ENCODE data around the gene ATRAID.
"Not testable (repeated sequence)": the region's sequence is repeated elsewhere in the genome, so short reads cannot be mapped to it uniquely, and the experiment has no call there.

The ATRAID gene, protein sequence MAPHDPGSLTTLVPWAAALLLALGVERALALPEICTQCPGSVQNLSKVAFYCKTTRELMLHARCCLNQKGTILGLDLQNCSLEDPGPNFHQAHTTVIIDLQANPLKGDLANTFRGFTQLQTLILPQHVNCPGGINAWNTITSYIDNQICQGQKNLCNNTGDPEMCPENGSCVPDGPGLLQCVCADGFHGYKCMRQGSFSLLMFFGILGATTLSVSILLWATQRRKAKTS

DNA sequence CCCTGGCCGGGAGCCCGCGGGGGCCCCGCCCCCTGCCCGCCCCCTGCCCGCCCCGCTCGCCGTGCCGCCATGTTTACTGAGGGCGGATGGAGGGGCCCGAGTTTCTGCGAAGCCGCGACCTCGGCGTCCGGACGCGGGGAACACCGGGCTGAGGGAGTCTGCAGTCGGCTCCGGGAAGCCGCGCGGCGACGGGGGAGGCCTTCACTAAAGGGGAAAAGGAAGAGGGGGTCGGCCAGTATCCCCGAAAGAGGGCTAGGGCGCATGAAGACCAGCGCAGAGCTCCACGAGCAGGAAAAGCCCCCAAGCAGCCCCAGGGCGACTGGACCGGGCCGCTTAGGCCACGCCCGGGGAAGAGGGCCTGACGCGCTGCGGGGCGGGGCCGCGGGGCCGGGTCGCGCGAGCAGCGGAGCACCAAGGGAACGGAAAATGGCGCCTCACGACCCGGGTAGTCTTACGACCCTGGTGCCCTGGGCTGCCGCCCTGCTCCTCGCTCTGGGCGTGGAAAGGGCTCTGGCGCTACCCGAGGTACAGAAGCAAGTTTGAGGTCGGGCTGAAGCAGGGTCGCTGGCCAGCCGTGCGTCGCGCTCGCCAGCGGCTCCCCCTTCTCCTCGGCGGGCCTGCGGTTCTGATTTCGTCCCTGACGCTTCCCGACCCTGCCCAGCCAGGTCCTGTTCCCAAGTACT lies at the start of gene ATRAID, which contains the start of gene SLC5A6:
TSS of gene ATRAID (plus strand) at position 99 of the 683 bp plus-strand sequence. CDS start at position 427, 328 bp downstream.
TSS of gene SLC5A6 (minus strand) at position 326 of the 683 bp plus-strand sequence. CDS start 4,618 bp downstream, outside the sequence.
- DNase-seq (ENCODE audit: low spot score in 2 of 2) (peak; percentile 88 to 95), ATAC-seq (peak; percentile 94)
- Mint-ChIP-seq H3K36me3 (peaks cover 68% of the 10 kb centered on the region), H3K9me3 (no peaks in the 10 kb centered on the region), H3K27ac (peak within 1 kb of the TSS; percentile 99), H3K4me1 (peaks cover 32% of the 10 kb centered on the region), H3K4me3 (peak within 1 kb of the TSS; percentile 92)

DNA sequence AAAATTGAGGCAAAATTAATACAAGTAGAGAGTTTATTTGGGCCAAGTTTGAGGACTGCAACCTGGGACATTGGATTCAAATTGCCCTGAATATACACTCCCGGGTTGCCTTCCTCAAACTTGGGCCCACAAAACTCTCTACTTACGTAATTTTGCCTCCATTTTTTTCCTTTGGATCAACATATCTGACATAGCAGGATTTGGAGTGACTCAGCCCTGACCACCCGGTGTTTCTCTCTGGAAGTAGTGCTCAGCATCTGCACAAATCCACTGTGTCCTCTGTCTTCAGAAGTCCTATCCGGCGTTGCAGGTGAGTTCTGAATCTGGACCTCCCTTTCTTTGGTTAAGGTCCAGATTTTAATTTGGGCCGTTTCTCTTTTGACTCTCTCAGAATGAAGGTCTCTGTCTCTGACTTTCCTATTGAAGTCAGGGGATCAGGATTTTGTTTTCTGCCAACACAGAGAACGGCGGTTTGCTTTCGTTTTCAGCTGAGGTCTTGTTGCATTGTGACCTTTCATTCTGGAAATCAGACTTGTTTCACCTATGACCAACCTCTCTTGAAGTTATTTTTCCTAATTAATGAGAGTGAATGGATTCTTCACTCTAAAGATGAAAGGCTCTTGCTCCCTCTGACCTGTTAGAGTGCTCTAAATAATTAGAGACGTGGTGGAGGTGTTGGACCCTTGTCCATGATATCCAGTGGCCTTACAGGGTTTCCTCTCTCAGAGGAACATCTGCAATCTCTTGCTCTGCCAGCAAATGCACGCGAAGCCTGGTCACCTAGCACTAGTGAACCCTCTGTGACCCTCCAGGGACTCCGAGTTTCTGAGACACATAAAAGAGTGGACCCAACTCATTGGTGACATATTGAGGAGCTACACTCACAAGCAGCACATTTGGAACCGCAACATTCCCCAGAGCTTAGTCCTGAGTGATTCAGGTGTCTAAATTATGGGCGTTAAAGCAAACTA lies 49.4 kb upstream of the ATRAID start:
- Mint-ChIP-seq H3K9me3 (no peaks in the 10 kb centered on the region), H3K27ac (no peak overlapping the region), H3K4me3 (no peak overlapping the region), H3K36me3 (no peaks in the 10 kb centered on the region), H3K4me1 (no peaks in the 10 kb centered on the region)
- ATAC-seq (no peak), DNase-seq (ENCODE audit: low spot score in 2 of 2) (no peak)

DNA sequence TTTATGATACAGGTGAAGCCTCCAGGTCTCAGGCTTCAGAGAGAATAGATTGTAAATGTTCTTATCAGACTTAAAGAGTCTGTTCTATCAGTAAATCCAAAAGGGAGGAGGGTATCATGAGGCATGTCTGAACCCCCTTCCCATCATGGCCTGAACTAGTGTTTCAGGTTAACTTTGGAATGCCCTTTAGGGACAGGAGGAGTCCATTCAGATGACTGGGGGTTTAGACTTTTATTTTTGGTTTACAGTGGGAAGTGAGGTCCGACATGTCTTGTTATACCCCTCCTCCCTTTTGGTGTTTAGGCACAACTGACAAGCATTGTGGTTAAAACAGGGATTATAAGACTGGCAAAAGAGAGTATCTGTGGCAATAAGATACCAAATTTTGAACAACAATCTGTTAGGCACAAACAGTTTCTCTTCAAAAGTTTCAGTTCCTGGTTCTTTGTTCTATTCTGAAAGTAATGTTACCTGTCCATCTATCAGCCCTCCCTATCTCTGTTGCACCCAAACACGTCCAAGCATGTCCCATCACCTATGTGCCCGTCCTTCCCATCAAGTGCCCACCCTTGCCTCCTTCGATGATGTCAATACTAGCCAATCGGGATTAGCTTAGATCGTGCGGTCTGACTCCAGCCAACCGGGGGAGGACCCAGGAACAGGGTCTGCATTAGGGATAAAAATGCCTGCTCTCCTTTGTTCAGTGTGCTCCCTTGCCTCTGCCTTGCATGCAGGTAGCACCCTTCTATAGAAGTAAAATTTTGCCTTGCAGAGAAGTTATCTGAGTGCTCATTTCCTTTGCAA lies 46.7 kb upstream of the ATRAID start:
- H3K4me1 Mint-ChIP-seq = no peaks in the 10 kb centered on the region
- no peaks in the 10 kb centered on the region for H3K36me3 Mint-ChIP-seq
- H3K4me3 Mint-ChIP-seq = no peak overlapping the region
- H3K9me3 Mint-ChIP-seq = no peaks in the 10 kb centered on the region
- DNase-seq (ENCODE audit: low spot score in 2 of 2) (no peak), ATAC-seq (no peak)
- H3K27ac Mint-ChIP-seq = no peak overlapping the region

DNA sequence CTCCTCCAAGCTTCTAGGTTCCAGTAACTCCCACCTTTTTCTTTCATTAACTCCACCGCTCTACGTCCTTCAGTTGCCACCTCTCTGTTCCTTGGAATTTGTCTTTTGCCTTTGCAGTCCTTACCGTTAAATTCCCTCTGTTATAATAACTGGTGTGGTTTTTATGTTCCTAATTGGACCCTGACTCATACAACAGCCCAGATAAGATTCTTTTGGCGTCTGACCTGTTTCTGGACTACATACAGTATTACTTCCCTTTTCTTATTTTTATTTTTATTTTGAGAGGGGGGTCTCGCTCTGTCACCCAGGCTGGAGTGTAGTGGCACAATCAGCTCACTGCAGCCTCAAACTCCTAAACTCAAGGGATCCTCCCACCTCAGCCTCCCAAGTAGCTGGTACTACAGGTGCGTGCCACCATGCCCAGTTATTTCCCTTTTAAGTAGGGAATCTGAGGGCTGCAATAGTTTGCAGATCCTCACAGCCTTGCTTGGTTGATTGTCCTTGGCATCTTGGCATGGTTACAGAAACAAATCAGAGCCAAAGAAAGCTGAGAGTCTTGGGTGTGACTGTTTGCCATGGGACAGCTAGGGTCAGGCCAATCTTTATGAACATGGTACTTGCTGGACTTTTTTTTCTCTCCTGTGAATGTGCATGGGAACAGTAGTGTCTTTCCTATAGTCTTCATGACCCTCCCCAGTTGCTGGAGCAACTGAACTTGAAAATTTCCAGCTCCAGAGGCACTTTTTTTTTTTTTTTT lies 41.1 kb upstream of the ATRAID start:
- H3K4me1 Mint-ChIP-seq = no peaks in the 10 kb centered on the region
- no peak overlapping the region for H3K27ac Mint-ChIP-seq
- no peak for ATAC-seq
- H3K4me3 Mint-ChIP-seq = peak overlapping the region; percentile 6
- no peaks in the 10 kb centered on the region for H3K36me3 Mint-ChIP-seq
- no peaks in the 10 kb centered on the region for H3K9me3 Mint-ChIP-seq
- DNase-seq (ENCODE audit: low spot score in 2 of 2) = no peak

DNA sequence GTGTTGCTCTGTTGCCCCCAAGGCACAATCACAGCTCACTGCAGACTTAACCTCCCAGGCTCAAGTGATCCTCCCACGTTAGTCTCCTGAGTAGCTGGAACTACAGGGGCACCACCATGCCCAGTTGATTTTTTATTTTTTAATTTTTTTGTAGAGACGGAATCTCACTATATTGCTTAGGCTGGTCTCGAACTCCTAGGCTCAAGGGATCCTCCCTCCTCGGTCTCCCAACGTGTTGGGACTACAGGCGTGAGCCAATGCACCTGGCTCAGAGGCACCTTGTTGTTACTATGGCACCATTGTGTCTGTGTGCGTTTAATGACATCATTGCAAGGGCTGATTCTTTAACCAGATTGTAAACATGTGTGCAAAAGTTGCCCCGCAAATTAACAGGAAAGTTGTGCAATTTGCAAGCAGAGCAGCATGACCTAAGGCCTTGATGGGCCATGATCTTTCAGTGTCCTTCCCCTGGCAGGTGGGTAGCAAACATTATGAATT lies 40.4 kb upstream of the ATRAID start:
- no peaks in the 10 kb centered on the region for H3K36me3 Mint-ChIP-seq
- no peak for DNase-seq (ENCODE audit: low spot score in 2 of 2)
- no peak for ATAC-seq

DNA sequence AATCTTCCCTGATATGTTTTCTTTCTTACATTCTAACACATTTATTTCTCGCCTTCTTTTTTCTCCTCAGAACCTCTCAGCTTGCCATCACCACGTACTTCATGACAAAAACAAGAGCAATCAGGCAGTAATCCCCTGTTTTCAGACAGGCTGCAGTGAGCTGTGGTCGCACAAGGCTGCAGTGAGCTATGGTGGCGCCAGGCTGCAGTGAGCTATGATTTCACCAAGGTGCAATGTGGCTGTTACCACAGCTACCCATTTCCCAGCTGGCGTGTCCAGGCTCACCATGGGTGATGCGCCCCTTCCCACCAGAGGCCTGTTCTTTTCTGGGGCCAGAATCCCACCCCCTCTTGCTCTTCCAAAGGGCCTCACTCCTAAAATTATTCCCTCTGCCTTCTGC lies 37.2 kb upstream of the ATRAID start:
- H3K9me3 Mint-ChIP-seq = no peaks in the 10 kb centered on the region
- DNase-seq (ENCODE audit: low spot score in 2 of 2) (no peak), ATAC-seq (no peak)
- no peaks in the 10 kb centered on the region for H3K36me3 Mint-ChIP-seq
- H3K27ac Mint-ChIP-seq = no peak overlapping the region
- H3K4me1 Mint-ChIP-seq = no peaks in the 10 kb centered on the region
- no peak overlapping the region for H3K4me3 Mint-ChIP-seq

More for the DNA sequence above, 40.4 kb upstream of the ATRAID start:
- H3K27ac Mint-ChIP-seq = no peak overlapping the region
- H3K9me3 Mint-ChIP-seq = no peaks in the 10 kb centered on the region
- no peak overlapping the region for H3K4me3 Mint-ChIP-seq
- H3K4me1 Mint-ChIP-seq = no peaks in the 10 kb centered on the region

DNA sequence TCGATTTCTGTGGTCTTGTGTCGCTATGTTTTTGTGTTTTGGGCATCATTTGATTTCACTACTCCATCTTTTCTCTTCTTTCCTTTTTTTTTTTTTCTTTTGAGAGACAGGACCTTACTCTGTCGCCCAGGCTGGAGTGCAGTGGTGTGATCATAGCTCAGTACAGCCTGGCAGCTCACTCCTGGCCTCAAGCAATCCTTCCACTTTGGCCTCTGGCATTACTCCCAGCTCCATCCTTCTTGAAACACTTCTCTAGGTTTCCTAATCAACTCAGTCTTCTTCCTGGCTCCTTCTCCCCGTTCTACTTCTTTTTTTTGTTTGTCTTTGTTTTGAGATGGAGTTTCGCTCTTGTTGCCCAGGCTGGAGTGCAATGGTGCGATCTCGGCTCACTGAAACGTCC lies 36.5 kb upstream of the ATRAID start:
- no peak for ATAC-seq
- Mint-ChIP-seq H3K27ac (no peak overlapping the region), H3K4me3 (no peak overlapping the region), H3K4me1 (no peaks in the 10 kb centered on the region), H3K9me3 (no peaks in the 10 kb centered on the region), H3K36me3 (no peaks in the 10 kb centered on the region)
- no peak for DNase-seq (ENCODE audit: low spot score in 2 of 2)

DNA sequence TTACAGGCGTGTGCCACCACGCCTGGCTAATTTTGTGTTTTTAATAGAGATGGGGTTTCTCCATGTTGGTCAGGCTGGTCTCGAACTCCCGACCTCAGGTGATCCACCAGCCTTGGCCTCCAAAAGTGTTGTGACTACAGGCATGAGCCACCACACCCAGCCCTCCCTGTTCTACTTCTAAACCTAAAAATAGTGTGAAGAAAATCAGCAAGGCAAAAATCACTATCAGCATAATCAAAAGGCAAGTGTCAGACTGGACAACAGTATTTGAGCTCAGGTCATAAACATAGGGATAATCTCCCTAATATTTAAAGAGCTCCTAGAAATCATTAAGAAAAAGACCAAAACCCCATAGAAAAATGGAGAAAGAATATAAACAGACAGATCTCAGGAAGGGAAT lies 36.1 kb upstream of the ATRAID start:
- DNase-seq (ENCODE audit: low spot score in 2 of 2); H3K36me3 Mint-ChIP-seq; H3K9me3 Mint-ChIP-seq; H3K4me1 Mint-ChIP-seq; H3K4me3 Mint-ChIP-seq; H3K27ac Mint-ChIP-seq; ATAC-seq: not testable (repeated sequence)

DNA sequence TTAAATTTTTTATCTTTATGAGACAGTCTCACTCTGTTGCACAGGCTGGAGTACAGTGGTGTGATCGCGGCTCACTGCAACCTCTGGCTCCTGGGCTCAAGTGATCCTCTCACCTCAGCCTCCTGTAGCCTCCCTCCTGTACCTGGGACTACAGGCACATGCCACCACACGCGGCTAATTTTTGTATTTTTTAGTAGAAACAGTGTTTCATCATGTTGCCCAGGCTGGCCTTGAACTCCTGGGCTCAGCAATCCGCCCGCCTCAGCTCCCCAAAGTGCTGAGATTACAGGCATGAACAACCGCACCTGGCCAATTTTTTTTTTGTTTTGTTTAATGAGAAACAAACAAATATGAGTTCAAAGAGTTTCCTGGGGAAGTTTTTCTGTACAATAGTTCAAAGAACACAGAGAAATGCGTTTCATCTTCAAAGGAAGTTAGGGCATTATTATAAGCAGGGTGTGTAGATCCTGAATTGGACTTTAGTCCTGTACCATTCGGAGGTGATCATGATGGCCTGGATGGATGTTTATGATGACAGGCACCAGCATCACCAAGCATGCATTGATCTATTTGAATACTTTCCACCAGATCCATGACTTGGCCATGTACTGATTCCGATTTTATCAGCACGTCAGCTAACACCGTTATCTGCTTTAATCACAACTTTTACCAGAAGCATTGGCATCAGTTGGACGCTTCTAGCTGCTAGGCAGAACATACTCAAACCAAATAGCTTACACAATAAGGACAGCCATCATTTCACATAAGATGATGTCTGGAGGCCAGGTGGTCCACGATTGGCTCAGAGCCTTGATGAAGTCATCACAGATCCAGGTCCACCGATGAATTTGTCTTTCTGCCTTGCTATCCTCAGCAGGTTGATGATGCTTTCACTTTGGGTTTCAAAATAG lies 34.1 kb upstream of the ATRAID start:
- ATAC-seq (no peak), DNase-seq (ENCODE audit: low spot score in 2 of 2) (no peak)
- no peaks in the 10 kb centered on the region for H3K36me3 Mint-ChIP-seq
- no peaks in the 10 kb centered on the region for H3K4me1 Mint-ChIP-seq
- H3K27ac Mint-ChIP-seq = no peak overlapping the region
- H3K9me3 Mint-ChIP-seq = no peaks in the 10 kb centered on the region
- no peak overlapping the region for H3K4me3 Mint-ChIP-seq

DNA sequence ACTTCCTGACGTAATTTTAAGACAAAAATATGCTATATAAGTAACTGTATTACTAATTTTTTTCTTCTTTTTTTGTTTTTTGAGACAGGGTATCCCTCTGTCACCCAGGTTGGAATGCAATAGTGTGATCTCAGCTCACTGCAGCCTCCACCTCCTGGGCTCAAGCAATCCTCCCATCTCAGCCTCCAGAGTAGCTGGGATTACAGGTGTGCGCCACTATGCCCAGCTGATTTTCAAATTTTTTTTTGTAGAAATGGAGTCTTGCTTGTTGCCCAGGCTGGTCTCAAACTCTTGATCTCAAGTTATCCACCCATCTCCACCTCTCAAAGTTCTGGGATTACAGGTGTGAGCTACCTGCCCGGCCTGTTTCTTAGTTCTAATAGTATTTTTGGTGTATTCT lies 33.4 kb upstream of the ATRAID start:
- no peaks in the 10 kb centered on the region for H3K4me1 Mint-ChIP-seq
- H3K9me3 Mint-ChIP-seq = no peaks in the 10 kb centered on the region
- no peaks in the 10 kb centered on the region for H3K36me3 Mint-ChIP-seq
- DNase-seq (ENCODE audit: low spot score in 2 of 2) = no peak
- no peak overlapping the region for H3K4me3 Mint-ChIP-seq
- ATAC-seq = no peak
- H3K27ac Mint-ChIP-seq = no peak overlapping the region

DNA sequence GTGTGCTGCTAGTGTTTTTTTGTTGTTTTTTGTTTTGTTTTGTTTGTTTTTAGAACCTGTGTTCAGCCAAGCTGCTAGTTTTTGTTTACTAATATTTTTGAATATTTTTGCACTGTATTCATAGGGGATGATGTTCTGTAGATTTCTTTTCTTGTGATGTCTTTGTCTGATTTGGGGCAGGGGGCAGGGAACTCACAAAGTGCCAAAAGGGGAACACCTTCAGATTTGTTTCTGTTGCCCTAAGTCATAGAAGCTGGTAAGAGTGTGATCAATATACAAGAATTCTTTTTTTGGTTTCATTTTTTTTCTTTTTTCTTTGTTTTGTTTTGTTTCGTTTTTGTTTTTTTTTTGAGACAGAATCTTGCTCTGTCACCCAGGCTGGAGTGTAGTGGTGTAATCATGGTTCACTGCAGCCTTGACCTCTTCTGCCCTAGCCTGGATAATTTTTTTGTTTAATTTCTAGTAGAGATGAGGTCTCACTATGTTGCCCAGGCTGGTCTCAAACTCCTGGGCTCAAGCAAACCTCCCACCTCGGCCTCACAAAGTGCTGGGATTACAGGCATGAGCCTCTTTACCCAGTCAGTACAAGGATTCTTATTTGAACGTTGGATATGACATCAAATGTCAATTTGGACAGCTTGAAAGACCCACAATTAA lies 32.4 kb upstream of the ATRAID start:
- Mint-ChIP-seq H3K9me3 (no peaks in the 10 kb centered on the region), H3K36me3 (no peaks in the 10 kb centered on the region), H3K27ac (no peak overlapping the region), H3K4me1 (no peaks in the 10 kb centered on the region), H3K4me3 (no peak overlapping the region)
- ATAC-seq = no peak
- DNase-seq (ENCODE audit: low spot score in 2 of 2) = no peak

DNA sequence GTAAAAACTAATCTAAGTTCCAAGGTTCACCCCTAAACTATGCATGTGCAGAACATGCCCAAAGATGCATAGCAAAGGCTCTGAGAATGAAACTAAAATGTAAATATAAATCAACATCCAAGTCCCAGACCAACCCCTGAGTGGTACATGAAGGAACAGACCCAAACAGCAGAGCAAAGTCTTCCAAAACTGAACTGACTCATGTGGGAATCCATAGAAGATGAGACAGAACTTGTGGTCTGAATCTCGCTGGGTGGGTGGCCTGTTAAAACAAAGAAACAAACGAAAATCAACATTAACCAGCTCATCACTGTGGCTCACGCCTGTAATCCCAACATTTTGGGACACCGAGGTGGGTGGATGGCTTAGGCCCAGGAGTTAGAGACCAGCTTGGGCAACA lies 29.5 kb upstream of the ATRAID start:
- DNase-seq (ENCODE audit: low spot score in 2 of 2) (no peak), ATAC-seq (no peak)
- H3K36me3 Mint-ChIP-seq = no peaks in the 10 kb centered on the region
- no peaks in the 10 kb centered on the region for H3K4me1 Mint-ChIP-seq
- H3K9me3 Mint-ChIP-seq = no peaks in the 10 kb centered on the region
- H3K27ac Mint-ChIP-seq = no peak overlapping the region
- no peak overlapping the region for H3K4me3 Mint-ChIP-seq

DNA sequence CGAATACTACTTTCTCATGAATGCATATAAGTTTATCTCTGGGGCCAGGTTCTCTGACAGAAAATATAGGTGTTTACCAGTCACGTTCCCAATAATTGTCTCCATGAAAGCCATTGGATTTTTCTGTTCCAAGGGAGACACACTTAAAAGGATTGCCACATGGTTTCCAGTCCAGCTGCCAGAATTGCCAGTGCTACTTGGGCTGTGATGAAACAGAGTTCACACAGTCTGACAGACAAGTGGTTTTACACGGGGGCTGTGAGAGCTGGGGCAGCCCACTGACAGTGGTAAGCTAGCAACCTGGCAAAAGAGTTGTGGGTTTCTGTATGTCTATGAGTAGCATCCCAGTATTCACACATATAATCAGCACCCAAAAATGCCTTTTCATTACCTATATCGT lies 27.7 kb upstream of the ATRAID start:
- H3K27ac Mint-ChIP-seq = no peak overlapping the region
- H3K4me3 Mint-ChIP-seq = no peak overlapping the region

More for the DNA sequence above, 27.7 kb upstream of the ATRAID start:
- ATAC-seq = peak; percentile 44
- no peaks in the 10 kb centered on the region for H3K9me3 Mint-ChIP-seq
- no peak for DNase-seq (ENCODE audit: low spot score in 2 of 2)
- H3K36me3 Mint-ChIP-seq = no peaks in the 10 kb centered on the region
- no peaks in the 10 kb centered on the region for H3K4me1 Mint-ChIP-seq
